ENCODE data around the gene ENKD1. TPM values are rescaled to one million over a fixed set of nuclear protein-coding genes. Genes with fewer than 3 reads are reported as not detected.

ENKD1 gene
- total RNA-seq, 3 donors from 2014 or later (not counting 1 experiment from before 2014, with no cell fraction given) = 3.4 to 4.2 (median 3.7) TPM

GRCh38 chr16:67703626-67704025 is 37.1 kb upstream of the ENKD1 start:
- Mint-ChIP-seq H3K9me3 (peaks cover 0 to 2% of the 10 kb centered on the region in 2 donors), H3K4me3 (peak overlapping the region; percentile 45), H3K4me1 (peaks cover 17 to 19% of the 10 kb centered on the region in 2 donors), H3K36me3 (no peaks in the 10 kb centered on the region), H3K27me3 (ENCODE audit: low read depth in 2 of 2) (no peaks in the 10 kb centered on the region), H3K27ac (peak overlapping the region; percentile 67 to 86)
- Histone ChIP-seq H3K27ac (ENCODE audit: low read length) (peak overlapping the region; percentile 7), H3K9me3 (ENCODE audit: control insufficient read depth, insufficient read depth, low read length) (peaks cover 9% of the 10 kb centered on the region), H3K4me3 (ENCODE audit: low read length) (no peak overlapping the region), H3K27me3 (ENCODE audit: control insufficient read depth, insufficient read depth, low read length) (no peaks in the 10 kb centered on the region), H3K4me1 (ENCODE audit: control insufficient read depth, insufficient read depth, low read length) (peaks cover 11% of the 10 kb centered on the region), H3K36me3 (ENCODE audit: control insufficient read depth, insufficient read depth, low read length) (no peaks in the 10 kb centered on the region)
- ATAC-seq (peak; percentile 42 to 65 (median 53)), DNase-seq (peak in 1 of 2 donors; percentile 34)
- 49% methylated on average over 2 of the region's 2 CpGs for WGBS (ENCODE audit: insufficient coverage)
- no peak for TF ChIP-seq CTCF (IDR thresholded peaks at IDR 0.05)
- intact Hi-C loops (cut with micrococcal nuclease) = no loop called here

GRCh38 chr16:67702130-67702529 is 35.6 kb upstream of the ENKD1 start:
- H3K9me3 Mint-ChIP-seq = peaks cover 0 to 3% of the 10 kb centered on the region in 2 donors
- Histone ChIP-seq H3K27ac (ENCODE audit: low read length) (no peak overlapping the region), H3K4me3 (ENCODE audit: low read length) (no peak overlapping the region), H3K4me1 (ENCODE audit: control insufficient read depth, insufficient read depth, low read length) (peaks cover 11% of the 10 kb centered on the region), H3K27me3 (ENCODE audit: control insufficient read depth, insufficient read depth, low read length) (no peaks in the 10 kb centered on the region), H3K9me3 (ENCODE audit: control insufficient read depth, insufficient read depth, low read length) (peaks cover 9% of the 10 kb centered on the region), H3K36me3 (ENCODE audit: control insufficient read depth, insufficient read depth, low read length) (no peaks in the 10 kb centered on the region)
- DNase-seq = no peak
- H3K27me3 Mint-ChIP-seq (ENCODE audit: low read depth in 2 of 2) = no peaks in the 10 kb centered on the region
- intact Hi-C loops (cut with micrococcal nuclease) = no loop called here
- H3K4me3 Mint-ChIP-seq = no peak overlapping the region
- no peak for TF ChIP-seq CTCF (IDR thresholded peaks at IDR 0.05)
- peaks cover 17 to 19% of the 10 kb centered on the region in 2 donors for H3K4me1 Mint-ChIP-seq
- no peaks in the 10 kb centered on the region for H3K36me3 Mint-ChIP-seq
- no peak for ATAC-seq
- WGBS (ENCODE audit: insufficient coverage) = 95% methylated on average over 4 of the region's 4 CpGs
- H3K27ac Mint-ChIP-seq = peak overlapping the region in 1 of 2 donors; percentile 58

GRCh38 chr16:67701420-67701819 is 34.9 kb upstream of the ENKD1 start:
- H3K27ac Mint-ChIP-seq = peak overlapping the region in 1 of 2 donors; percentile 58
- ATAC-seq (no peak), DNase-seq (no peak)
- Histone ChIP-seq H3K4me3 (ENCODE audit: low read length) (no peak overlapping the region), H3K9me3 (ENCODE audit: control insufficient read depth, insufficient read depth, low read length) (peaks cover 9% of the 10 kb centered on the region), H3K36me3 (ENCODE audit: control insufficient read depth, insufficient read depth, low read length) (no peaks in the 10 kb centered on the region), H3K27ac (ENCODE audit: low read length) (no peak overlapping the region), H3K4me1 (ENCODE audit: control insufficient read depth, insufficient read depth, low read length) (peaks cover 11% of the 10 kb centered on the region), H3K27me3 (ENCODE audit: control insufficient read depth, insufficient read depth, low read length) (no peaks in the 10 kb centered on the region)
- TF ChIP-seq CTCF (IDR thresholded peaks at IDR 0.05) = no peak
- H3K9me3 Mint-ChIP-seq = peaks cover 0 to 3% of the 10 kb centered on the region in 2 donors
- WGBS (ENCODE audit: insufficient coverage) = 89% methylated on average over 1 of the region's 1 CpG
- no peaks in the 10 kb centered on the region for H3K36me3 Mint-ChIP-seq
- H3K4me3 Mint-ChIP-seq = no peak overlapping the region
- intact Hi-C loops (cut with micrococcal nuclease) = no loop called here
- H3K4me1 Mint-ChIP-seq = peaks cover 17 to 19% of the 10 kb centered on the region in 2 donors
- no peaks in the 10 kb centered on the region for H3K27me3 Mint-ChIP-seq (ENCODE audit: low read depth in 2 of 2)

GRCh38 chr16:67699265-67699664 is 32.7 kb upstream of the ENKD1 start:
- H3K4me3 ChIP-seq (ENCODE audit: low read length) = no peak overlapping the region
- no peak overlapping the region for H3K27ac Mint-ChIP-seq
- no peaks in the 10 kb centered on the region for H3K36me3 Mint-ChIP-seq
- no peaks in the 10 kb centered on the region for H3K36me3 ChIP-seq (ENCODE audit: control insufficient read depth, insufficient read depth, low read length)
- H3K27ac ChIP-seq (ENCODE audit: low read length) = no peak overlapping the region
- H3K27me3 Mint-ChIP-seq (ENCODE audit: low read depth in 2 of 2) = no peaks in the 10 kb centered on the region
- H3K4me3 Mint-ChIP-seq = no peak overlapping the region
- no peak for TF ChIP-seq CTCF (IDR thresholded peaks at IDR 0.05)
- H3K9me3 ChIP-seq (ENCODE audit: control insufficient read depth, insufficient read depth, low read length) = peaks cover 9% of the 10 kb centered on the region
- peaks cover 11 to 13% of the 10 kb centered on the region in 2 donors for H3K4me1 Mint-ChIP-seq
- intact Hi-C loops (cut with micrococcal nuclease) = no loop called here
- H3K27me3 ChIP-seq (ENCODE audit: control insufficient read depth, insufficient read depth, low read length) = no peaks in the 10 kb centered on the region
- DNase-seq (no peak), ATAC-seq (no peak)
- H3K9me3 Mint-ChIP-seq = peaks cover 0 to 3% of the 10 kb centered on the region in 2 donors
- peaks cover 11% of the 10 kb centered on the region for H3K4me1 ChIP-seq (ENCODE audit: control insufficient read depth, insufficient read depth, low read length)
- 97% methylated on average over 7 of the region's 7 CpGs for WGBS (ENCODE audit: insufficient coverage)

All from natural killer cell (primary cell).